ENCODE data around the gene IL11. TPM values are rescaled to one million over a fixed set of nuclear protein-coding genes. Genes with fewer than 3 reads are reported as not detected.
"Not testable (repeated sequence)": the region's sequence is repeated elsewhere in the genome, so short reads cannot be mapped to it uniquely, and the experiment has no call there.

Gene IL11
- total and polyA plus RNA-seq, 2 experiments from 2014 or later = 4.4 to 6.6 TPM

DNA sequence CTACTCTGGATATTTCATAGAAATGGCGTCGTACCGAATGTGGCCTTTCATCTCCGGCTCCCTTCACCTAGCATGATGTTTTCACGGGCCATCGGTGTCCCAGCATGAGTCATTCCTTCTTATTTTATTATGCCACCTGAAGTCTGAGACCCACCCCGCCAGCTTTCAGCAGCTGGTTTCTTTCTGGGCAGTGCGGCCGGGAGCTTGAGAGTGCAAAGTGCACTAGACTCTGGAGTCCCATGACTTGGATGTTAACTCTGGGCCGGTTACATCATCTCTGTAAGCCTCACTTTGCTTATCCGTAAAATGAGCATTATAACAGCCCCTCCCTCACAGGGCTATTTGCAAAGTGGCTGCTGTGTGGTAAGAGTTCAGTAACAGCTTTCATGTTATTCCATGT is 36.4 kb downstream of the IL11 start:
- no peaks in the 10 kb centered on the region for H3K79me2 ChIP-seq
- peak; percentile 89 for DNase-seq (ENCODE audit: low spot score)
- no peak overlapping the region for H3K4me2 ChIP-seq

DNA sequence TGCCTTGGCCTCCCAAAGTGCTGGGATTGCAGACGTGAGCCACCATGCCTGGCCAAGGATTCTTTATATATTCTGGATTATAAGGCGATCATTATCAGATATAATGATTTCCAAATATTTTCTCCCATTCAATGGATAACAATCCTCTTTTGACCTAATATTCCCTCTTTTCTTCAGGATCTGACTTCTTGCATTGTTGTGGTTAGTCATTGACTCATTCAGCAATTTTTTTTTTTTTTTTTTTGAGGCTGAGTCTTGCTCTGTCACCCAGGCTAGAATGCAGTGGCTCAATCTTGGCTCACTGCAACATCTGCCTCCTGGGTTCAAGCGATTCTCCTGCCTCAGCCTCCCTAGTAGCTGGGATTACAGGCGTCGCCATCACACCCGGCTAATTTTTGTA is 40.5 kb downstream of the IL11 start:
- not testable (repeated sequence) for H3K4me1 ChIP-seq (ENCODE audit: insufficient read depth); DNase-seq (ENCODE audit: low spot score); H3K9me2 ChIP-seq (replicated peaks; ENCODE audit: insufficient read depth); H3K27ac ChIP-seq; H3K36me3 ChIP-seq (replicated peaks; ENCODE audit: insufficient read depth, low read depth); H3K9me3 ChIP-seq (ENCODE audit: low read depth); H3K4me2 ChIP-seq; H3K4me3 ChIP-seq; H2AFZ ChIP-seq; H4K20me1 ChIP-seq (ENCODE audit: insufficient read depth, poor library complexity, severe bottlenecking); H3K27me3 ChIP-seq; H3K79me2 ChIP-seq
- 95% methylated on average over 6 of the region's 6 CpGs for WGBS (ENCODE audit: low lambda C conversion rate, missing lambda C conversion rate)

More for the DNA sequence above, 36.4 kb downstream of the IL11 start:
- 55% methylated on average over 11 of the region's 11 CpGs for WGBS (ENCODE audit: low lambda C conversion rate, missing lambda C conversion rate)
- H3K9me3 ChIP-seq (ENCODE audit: low read depth) = no peaks in the 10 kb centered on the region
- H3K4me1 ChIP-seq (ENCODE audit: insufficient read depth) = peaks cover 4% of the 10 kb centered on the region
- no peak overlapping the region for H2AFZ ChIP-seq
- H3K27ac ChIP-seq = peak overlapping the region; percentile 91
- H3K9me2 ChIP-seq (replicated peaks; ENCODE audit: insufficient read depth) = no peaks in the 10 kb centered on the region
- H3K27me3 ChIP-seq = no peaks in the 10 kb centered on the region
- no peaks in the 10 kb centered on the region for H4K20me1 ChIP-seq (ENCODE audit: insufficient read depth, poor library complexity, severe bottlenecking)
- TF ChIP-seq EZH2 (IDR thresholded peaks at IDR 0.05; ENCODE audit: borderline replicate concordance) (no peak), EZH2phosphoT487 (IDR thresholded peaks at IDR 0.05; ENCODE audit: low read depth, severe bottlenecking, unreplicated experiment) (no peak)
- TF ChIP-seq, protein P1, sequence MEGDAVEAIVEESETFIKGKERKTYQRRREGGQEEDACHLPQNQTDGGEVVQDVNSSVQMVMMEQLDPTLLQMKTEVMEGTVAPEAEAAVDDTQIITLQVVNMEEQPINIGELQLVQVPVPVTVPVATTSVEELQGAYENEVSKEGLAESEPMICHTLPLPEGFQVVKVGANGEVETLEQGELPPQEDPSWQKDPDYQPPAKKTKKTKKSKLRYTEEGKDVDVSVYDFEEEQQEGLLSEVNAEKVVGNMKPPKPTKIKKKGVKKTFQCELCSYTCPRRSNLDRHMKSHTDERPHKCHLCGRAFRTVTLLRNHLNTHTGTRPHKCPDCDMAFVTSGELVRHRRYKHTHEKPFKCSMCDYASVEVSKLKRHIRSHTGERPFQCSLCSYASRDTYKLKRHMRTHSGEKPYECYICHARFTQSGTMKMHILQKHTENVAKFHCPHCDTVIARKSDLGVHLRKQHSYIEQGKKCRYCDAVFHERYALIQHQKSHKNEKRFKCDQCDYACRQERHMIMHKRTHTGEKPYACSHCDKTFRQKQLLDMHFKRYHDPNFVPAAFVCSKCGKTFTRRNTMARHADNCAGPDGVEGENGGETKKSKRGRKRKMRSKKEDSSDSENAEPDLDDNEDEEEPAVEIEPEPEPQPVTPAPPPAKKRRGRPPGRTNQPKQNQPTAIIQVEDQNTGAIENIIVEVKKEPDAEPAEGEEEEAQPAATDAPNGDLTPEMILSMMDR (IDR thresholded peaks at IDR 0.05; ENCODE audit: poor library complexity) = no peak
- H3K36me3 ChIP-seq (replicated peaks; ENCODE audit: insufficient read depth, low read depth) = no peaks in the 10 kb centered on the region
- no peak overlapping the region for H3K4me3 ChIP-seq

DNA sequence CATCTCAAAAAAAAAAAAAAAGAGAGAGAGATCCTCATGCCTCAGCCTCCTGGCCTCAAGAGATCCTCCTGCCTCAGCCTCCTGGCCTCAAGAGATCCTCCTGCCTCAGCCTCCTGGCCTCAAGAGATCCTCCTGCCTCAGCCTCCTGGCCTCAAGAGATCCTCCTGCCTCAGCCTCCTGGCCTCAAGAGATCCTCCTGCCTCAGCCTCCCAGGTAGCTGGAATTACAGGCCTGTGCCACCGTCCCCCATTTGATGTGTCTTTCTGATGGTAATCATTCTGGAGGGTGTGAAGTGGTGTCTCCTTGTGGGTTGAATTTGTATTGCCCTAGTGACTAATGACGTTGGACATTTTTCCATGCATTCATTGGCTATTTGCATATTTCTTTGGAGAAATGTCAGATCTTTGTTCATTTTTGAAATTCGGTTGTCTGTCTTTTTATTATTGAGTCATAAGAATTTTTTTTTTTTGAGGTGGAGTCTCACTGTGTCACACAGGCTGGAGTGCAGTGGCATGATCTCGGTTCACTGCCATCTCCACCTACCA is 41.4 kb downstream of the IL11 start:
- WGBS (ENCODE audit: low lambda C conversion rate, missing lambda C conversion rate) = 91% methylated on average over 4 of the region's 4 CpGs
- not testable (repeated sequence) for H3K79me2 ChIP-seq; H3K4me1 ChIP-seq (ENCODE audit: insufficient read depth)

DNA sequence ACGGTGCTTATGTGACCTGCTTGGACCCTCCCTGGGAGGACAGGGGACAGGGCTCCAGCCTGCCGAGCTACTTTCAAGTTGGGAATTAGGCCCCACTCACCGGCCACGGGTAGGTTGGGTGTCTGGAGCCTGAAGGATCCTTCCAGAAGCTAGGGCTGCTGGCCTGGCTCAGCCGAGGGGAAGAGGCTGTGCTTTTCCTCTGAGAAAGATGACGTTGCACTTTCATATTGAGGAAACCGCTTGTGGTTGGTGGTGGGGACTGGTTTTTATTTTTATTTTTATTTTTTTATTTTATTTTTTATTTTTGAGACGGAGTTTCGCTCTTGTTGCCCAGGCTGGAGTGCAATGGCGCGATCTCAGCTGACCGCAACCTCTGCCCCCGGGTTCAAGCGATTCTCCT is 45.1 kb downstream of the IL11 start, which contains the start of gene TMEM150B:
TMEM150B (minus strand) TSS at position 170 of the 400 bp plus-strand sequence. CDS start 4,305 bp downstream, outside the sequence.
- H4K20me1 ChIP-seq (ENCODE audit: insufficient read depth, poor library complexity, severe bottlenecking) = no peaks in the 10 kb centered on the region
- no peak within 1 kb of the TSS for H3K4me3 ChIP-seq
- no peak for TF ChIP-seq EZH2phosphoT487 (IDR thresholded peaks at IDR 0.05; ENCODE audit: low read depth, severe bottlenecking, unreplicated experiment)
- no peak for TF ChIP-seq EZH2 (IDR thresholded peaks at IDR 0.05; ENCODE audit: borderline replicate concordance)
- TF ChIP-seq, protein P1 (IDR thresholded peaks at IDR 0.05; ENCODE audit: poor library complexity) = no peak
- H3K9me2 ChIP-seq (replicated peaks; ENCODE audit: insufficient read depth) = no peaks in the 10 kb centered on the region
- H3K9me3 ChIP-seq (ENCODE audit: low read depth) = no peaks in the 10 kb centered on the region
- H3K27ac ChIP-seq = no peak within 1 kb of the TSS
- H2AFZ ChIP-seq = no peak within 1 kb of the TSS
- no peak for DNase-seq (ENCODE audit: low spot score)
- H3K36me3 ChIP-seq (replicated peaks; ENCODE audit: insufficient read depth, low read depth) = no peaks in the 10 kb centered on the region
- no peak within 1 kb of the TSS for H3K4me2 ChIP-seq
- 95% methylated on average over 14 of the region's 14 CpGs for WGBS (ENCODE audit: low lambda C conversion rate, missing lambda C conversion rate)
- H3K27me3 ChIP-seq = no peaks in the 10 kb centered on the region
- H3K79me2 ChIP-seq = no peaks in the 10 kb centered on the region
- H3K4me1 ChIP-seq (ENCODE audit: insufficient read depth) = peaks cover 6% of the 10 kb centered on the region

More for the DNA sequence above, 41.4 kb downstream of the IL11 start:
- not testable (repeated sequence) for H3K9me2 ChIP-seq (replicated peaks; ENCODE audit: insufficient read depth); H3K9me3 ChIP-seq (ENCODE audit: low read depth); H3K4me2 ChIP-seq; DNase-seq (ENCODE audit: low spot score); H3K4me3 ChIP-seq; H3K27ac ChIP-seq; H4K20me1 ChIP-seq (ENCODE audit: insufficient read depth, poor library complexity, severe bottlenecking); H2AFZ ChIP-seq; H3K27me3 ChIP-seq; H3K36me3 ChIP-seq (replicated peaks; ENCODE audit: insufficient read depth, low read depth)

Data from hepatocyte (in vitro differentiated cells).